ENCODE results near the gene IL4R.

IL4R gene

DNA sequence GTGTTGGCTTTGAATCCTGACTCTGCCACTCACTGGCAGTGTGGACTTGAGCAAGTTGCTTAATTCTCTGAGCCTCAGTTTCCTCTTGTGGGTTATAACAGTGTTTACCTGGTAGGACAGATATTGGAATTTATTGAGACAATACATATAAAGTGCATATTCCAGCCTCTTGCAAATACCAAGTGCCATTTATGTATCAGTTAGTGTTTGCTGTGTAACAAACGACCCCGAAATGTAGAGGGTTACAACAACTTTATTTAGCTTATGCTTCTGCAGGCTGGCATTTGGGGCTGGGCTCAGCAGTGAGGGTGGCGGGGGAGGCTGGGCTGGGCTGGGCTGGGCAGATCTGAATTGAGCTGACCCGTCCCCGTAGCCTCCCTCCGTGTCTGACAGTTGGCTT lies 45.8 kb downstream of the IL4R start:
- no peaks in the 10 kb centered on the region for H3K9me3 ChIP-seq (ENCODE audit: control insufficient read depth, insufficient read depth, low read length)
- H3K36me3 ChIP-seq (ENCODE audit: insufficient read depth, low read length): peaks cover 4% of the 10 kb centered on the region; the same call in 1 of the 2 replicates
- H3K9ac ChIP-seq (ENCODE audit: low read depth, low read length): no peak overlapping the region
- no peaks in the 10 kb centered on the region for H3K4me1 ChIP-seq (ENCODE audit: insufficient read depth, low read length)

DNA sequence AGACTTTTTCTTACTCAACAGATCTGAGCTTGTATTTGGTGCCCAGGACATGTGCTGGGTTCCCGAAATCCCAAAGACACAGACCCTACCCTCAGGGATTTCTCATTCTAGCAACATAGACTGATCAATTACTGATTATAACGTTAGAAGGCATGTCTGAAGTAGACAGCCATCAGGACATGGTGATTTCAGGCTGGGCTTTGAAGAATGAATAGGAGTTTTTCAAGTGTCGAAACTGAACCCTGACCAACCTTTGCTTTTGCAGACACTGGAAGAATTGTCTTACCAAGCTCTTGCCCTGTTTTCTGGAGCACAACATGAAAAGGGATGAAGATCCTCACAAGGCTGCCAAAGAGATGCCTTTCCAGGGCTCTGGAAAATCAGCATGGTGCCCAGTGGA lies 48.2 kb downstream of the IL4R start:
- Histone ChIP-seq H3K36me3 (ENCODE audit: insufficient read depth, low read length) (no peaks in the 10 kb centered on the region; the same call in 1 of the 2 replicates), H3K4me1 (ENCODE audit: insufficient read depth, low read length) (no peaks in the 10 kb centered on the region; the same call in 1 of the 2 replicates), H3K9ac (ENCODE audit: low read depth, low read length) (no peak overlapping the region)

DNA sequence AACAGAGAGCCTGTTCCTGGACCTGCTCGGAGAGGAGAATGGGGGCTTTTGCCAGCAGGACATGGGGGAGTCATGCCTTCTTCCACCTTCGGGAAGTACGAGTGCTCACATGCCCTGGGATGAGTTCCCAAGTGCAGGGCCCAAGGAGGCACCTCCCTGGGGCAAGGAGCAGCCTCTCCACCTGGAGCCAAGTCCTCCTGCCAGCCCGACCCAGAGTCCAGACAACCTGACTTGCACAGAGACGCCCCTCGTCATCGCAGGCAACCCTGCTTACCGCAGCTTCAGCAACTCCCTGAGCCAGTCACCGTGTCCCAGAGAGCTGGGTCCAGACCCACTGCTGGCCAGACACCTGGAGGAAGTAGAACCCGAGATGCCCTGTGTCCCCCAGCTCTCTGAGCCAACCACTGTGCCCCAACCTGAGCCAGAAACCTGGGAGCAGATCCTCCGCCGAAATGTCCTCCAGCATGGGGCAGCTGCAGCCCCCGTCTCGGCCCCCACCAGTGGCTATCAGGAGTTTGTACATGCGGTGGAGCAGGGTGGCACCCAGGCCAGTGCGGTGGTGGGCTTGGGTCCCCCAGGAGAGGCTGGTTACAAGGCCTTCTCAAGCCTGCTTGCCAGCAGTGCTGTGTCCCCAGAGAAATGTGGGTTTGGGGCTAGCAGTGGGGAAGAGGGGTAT lies 48.9 kb downstream of the IL4R start:
- Histone ChIP-seq H3K4me1 (ENCODE audit: insufficient read depth, low read length) (no peaks in the 10 kb centered on the region; the same call in 1 of the 2 replicates), H3K9me3 (ENCODE audit: control insufficient read depth, insufficient read depth, low read length) (no peaks in the 10 kb centered on the region), H3K9ac (ENCODE audit: low read depth, low read length) (no peak overlapping the region), H3K36me3 (ENCODE audit: insufficient read depth, low read length) (no peaks in the 10 kb centered on the region; the same call in 1 of the 2 replicates)

More for the DNA sequence above, 48.2 kb downstream of the IL4R start:
- no peaks in the 10 kb centered on the region for H3K9me3 ChIP-seq (ENCODE audit: control insufficient read depth, insufficient read depth, low read length)

GRCh38 chr16:27363246-27363632 lies 49.5 kb downstream of the IL4R start:
- Histone ChIP-seq H3K4me1 (ENCODE audit: insufficient read depth, low read length) (no peaks in the 10 kb centered on the region; the same call in 1 of the 2 replicates), H3K36me3 (ENCODE audit: insufficient read depth, low read length) (no peaks in the 10 kb centered on the region; the same call in 1 of the 2 replicates), H3K9me3 (ENCODE audit: control insufficient read depth, insufficient read depth, low read length) (no peaks in the 10 kb centered on the region)

DNA sequence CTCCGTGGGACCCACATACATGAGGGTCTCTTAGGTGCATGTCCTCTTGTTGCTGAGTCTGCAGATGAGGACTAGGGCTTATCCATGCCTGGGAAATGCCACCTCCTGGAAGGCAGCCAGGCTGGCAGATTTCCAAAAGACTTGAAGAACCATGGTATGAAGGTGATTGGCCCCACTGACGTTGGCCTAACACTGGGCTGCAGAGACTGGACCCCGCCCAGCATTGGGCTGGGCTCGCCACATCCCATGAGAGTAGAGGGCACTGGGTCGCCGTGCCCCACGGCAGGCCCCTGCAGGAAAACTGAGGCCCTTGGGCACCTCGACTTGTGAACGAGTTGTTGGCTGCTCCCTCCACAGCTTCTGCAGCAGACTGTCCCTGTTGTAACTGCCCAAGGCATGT lies 50.0 kb downstream of the IL4R start:
- Histone ChIP-seq H3K36me3 (ENCODE audit: insufficient read depth, low read length) (no peaks in the 10 kb centered on the region; the same call in 1 of the 2 replicates), H3K9ac (ENCODE audit: low read depth, low read length) (no peak overlapping the region), H3K4me1 (ENCODE audit: insufficient read depth, low read length) (no peaks in the 10 kb centered on the region; the same call in 1 of the 2 replicates), H3K9me3 (ENCODE audit: control insufficient read depth, insufficient read depth, low read length) (no peaks in the 10 kb centered on the region)

More at GRCh38 chr16:27363246-27363632, 49.5 kb downstream of the IL4R start:
- H3K9ac ChIP-seq (ENCODE audit: low read depth, low read length): no peak overlapping the region

DNA sequence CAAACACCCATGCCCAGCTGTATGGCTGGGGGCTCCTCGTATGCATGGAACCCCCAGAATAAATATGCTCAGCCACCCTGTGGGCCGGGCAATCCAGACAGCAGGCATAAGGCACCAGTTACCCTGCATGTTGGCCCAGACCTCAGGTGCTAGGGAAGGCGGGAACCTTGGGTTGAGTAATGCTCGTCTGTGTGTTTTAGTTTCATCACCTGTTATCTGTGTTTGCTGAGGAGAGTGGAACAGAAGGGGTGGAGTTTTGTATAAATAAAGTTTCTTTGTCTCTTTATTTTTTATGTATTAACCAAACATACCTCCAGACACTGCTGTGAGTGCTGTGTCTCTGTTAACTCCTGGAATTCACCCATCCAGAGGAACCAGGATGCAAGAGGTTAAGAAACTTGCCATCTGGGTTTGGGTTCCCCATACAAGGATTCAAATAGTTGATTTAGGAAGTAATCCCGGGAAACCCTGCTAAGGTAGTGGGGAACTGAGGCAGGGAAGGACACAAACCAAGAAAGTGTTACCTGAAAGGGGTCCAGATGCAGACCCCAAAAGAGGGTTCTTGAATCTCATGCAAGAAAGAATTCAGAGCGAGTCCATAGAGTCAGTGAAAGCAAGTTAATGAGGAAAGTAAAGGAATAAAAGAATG lies 50.8 kb downstream of the IL4R start:
- H3K36me3 ChIP-seq (ENCODE audit: insufficient read depth, low read length): no peaks in the 10 kb centered on the region
- H3K9me3 ChIP-seq (ENCODE audit: control insufficient read depth, insufficient read depth, low read length): no peaks in the 10 kb centered on the region
- H3K9ac ChIP-seq (ENCODE audit: low read depth, low read length): no peak overlapping the region
- H3K4me1 ChIP-seq (ENCODE audit: insufficient read depth, low read length): no peaks in the 10 kb centered on the region; the same call in 1 of the 2 replicates

- no peaks in the 10 kb centered on the region; the same call in 1 of the 2 replicates for H3K4me1 ChIP-seq (ENCODE audit: insufficient read depth, low read length)
- no peaks in the 10 kb centered on the region for H3K9me3 ChIP-seq (ENCODE audit: control insufficient read depth, insufficient read depth, low read length)
- no peak overlapping the region for H3K9ac ChIP-seq (ENCODE audit: low read depth, low read length)
- H3K36me3 ChIP-seq (ENCODE audit: insufficient read depth, low read length): no peaks in the 10 kb centered on the region
These were observed 51.6 kb downstream of the IL4R start for GRCh38 chr16:27365142-27366089.

- Histone ChIP-seq H3K9me3 (ENCODE audit: control insufficient read depth, insufficient read depth, low read length) (no peaks in the 10 kb centered on the region), H3K9ac (ENCODE audit: low read depth, low read length) (no peak overlapping the region), H3K4me1 (ENCODE audit: insufficient read depth, low read length) (no peaks in the 10 kb centered on the region; the same call in 1 of the 2 replicates)
These were observed 53.1 kb downstream of the IL4R start for GRCh38 chr16:27366687-27367460.

GRCh38 chr16:27367461-27368357 lies 53.9 kb downstream of the IL4R start:
- Histone ChIP-seq H3K4me1 (ENCODE audit: insufficient read depth, low read length) (no peaks in the 10 kb centered on the region; the same call in 1 of the 2 replicates), H3K9me3 (ENCODE audit: control insufficient read depth, insufficient read depth, low read length) (no peaks in the 10 kb centered on the region), H3K9ac (ENCODE audit: low read depth, low read length) (no peak overlapping the region), H3K36me3 (ENCODE audit: insufficient read depth, low read length) (no peaks in the 10 kb centered on the region)

More at GRCh38 chr16:27366687-27367460, 53.1 kb downstream of the IL4R start:
- H3K36me3 ChIP-seq (ENCODE audit: insufficient read depth, low read length): no peaks in the 10 kb centered on the region

GRCh38 chr16:27368358-27368722 lies 54.6 kb downstream of the IL4R start:
- Histone ChIP-seq H3K36me3 (ENCODE audit: insufficient read depth, low read length) (no peaks in the 10 kb centered on the region), H3K9me3 (ENCODE audit: control insufficient read depth, insufficient read depth, low read length) (no peaks in the 10 kb centered on the region), H3K4me1 (ENCODE audit: insufficient read depth, low read length) (no peaks in the 10 kb centered on the region; the same call in 1 of the 2 replicates), H3K9ac (ENCODE audit: low read depth, low read length) (no peak overlapping the region)

- Histone ChIP-seq H3K9ac (ENCODE audit: low read depth, low read length) (no peak overlapping the region), H3K9me3 (ENCODE audit: control insufficient read depth, insufficient read depth, low read length) (no peaks in the 10 kb centered on the region), H3K4me1 (ENCODE audit: insufficient read depth, low read length) (no peaks in the 10 kb centered on the region; the same call in 1 of the 2 replicates), H3K36me3 (ENCODE audit: insufficient read depth, low read length) (no peaks in the 10 kb centered on the region)
These were observed 56.0 kb downstream of the IL4R start for GRCh38 chr16:27369806-27370205.

- Histone ChIP-seq H3K9me3 (ENCODE audit: control insufficient read depth, insufficient read depth, low read length) (no peaks in the 10 kb centered on the region), H3K9ac (ENCODE audit: low read depth, low read length) (no peak overlapping the region), H3K4me1 (ENCODE audit: insufficient read depth, low read length) (no peaks in the 10 kb centered on the region; the same call in 1 of the 2 replicates), H3K36me3 (ENCODE audit: insufficient read depth, low read length) (no peaks in the 10 kb centered on the region)
These were observed 56.5 kb downstream of the IL4R start for GRCh38 chr16:27370318-27370717.

DNA sequence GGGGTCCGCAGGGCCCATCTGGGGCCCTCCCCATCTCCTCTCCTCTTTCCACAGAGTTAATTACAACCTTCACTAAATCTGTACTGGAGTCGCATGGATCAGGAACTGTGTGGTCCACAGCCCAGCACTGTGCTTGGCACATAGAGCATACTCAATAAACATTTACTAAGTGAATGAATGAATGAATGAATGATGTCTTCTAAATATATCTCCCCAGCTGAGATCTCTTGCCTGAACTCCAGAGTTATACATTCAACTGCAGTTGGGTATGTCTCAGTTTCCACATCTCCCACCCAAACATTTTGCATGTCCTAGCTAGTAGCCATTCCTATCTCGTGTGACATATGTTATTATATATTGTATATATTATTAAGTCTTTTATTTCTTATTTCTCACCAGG lies 59.5 kb downstream of the IL4R start:
- Histone ChIP-seq H3K36me3 (ENCODE audit: insufficient read depth, low read length) (no peaks in the 10 kb centered on the region), H3K9ac (ENCODE audit: low read depth, low read length) (no peak overlapping the region), H3K9me3 (ENCODE audit: control insufficient read depth, insufficient read depth, low read length) (no peaks in the 10 kb centered on the region), H3K4me1 (ENCODE audit: insufficient read depth, low read length) (no peaks in the 10 kb centered on the region; the same call in 1 of the 2 replicates)

All from ES-I3 (cell line).